K562 (cell line): ENCODE measurements around the gene PCDH9. TPM values are rescaled to one million over a fixed set of nuclear protein-coding genes. Genes with fewer than 3 reads are reported as not detected.

ENCODE experiments used
- ATAC-seq: fragments of 200-7000 bp; cut with Tn5 transposase; 3 replicates; pipeline ENCODE4 v1.9.1; 2020; ENCODE audit warnings: moderate library complexity
- BruUV-seq: library from RNA; stranded (reverse); fragments of 400-500 nt; replicated peaks from 2 replicates; lab custom pipeline; 2021; lab: Mats Ljungman, UMichigan
- CTCF ChIA-PET: fragments of 300-600 bp; formaldehyde crosslinking; extraction: SDS; loops from one replicate; lab custom pipeline; 2021; ENCODE audit warnings: low intra/inter-chr PET ratio; lab: Yijun Ruan, JAX
- POLR2A ChIA-PET: fragments of 300-600, 350-650 bp; sonication (Branson Sonifier 250); formaldehyde crosslinking; extraction: SDS; loops from one replicate; lab custom pipeline; 2021; ENCODE audit warnings: antibody characterized with exemption, inconsistent platforms; lab: Yijun Ruan, JAX
- DNase-seq, 4 experiments: peaks; one replicate each; pipeline versions ENCODE4 v3.0.0 to v3.0.0-alpha.2; 2011 to 2018; ENCODE audit warnings: low spot score in 3 of 4, mixed read lengths in 3 of 4; ENCODE audit errors: extremely low read depth in 1 of 4
- FAIRE-seq: peaks from 2 replicates; lab custom pipeline; 2011; peaks lifted over from hg19 to GRCh38; lab: Jason Lieb, UNC
- H2AFZ ChIP-seq: 2 replicates; pipeline ENCODE4 v1.6.0; 2011; ENCODE audit warnings: low read depth, low read length, control low read depth, inconsistent platforms
- H3K27ac ChIP-seq: fragments of 200-600 bp; 3 replicates; pipeline ENCODE4 v1.8.0; 2011; ENCODE audit warnings: low read depth, mild to moderate bottlenecking, control low read depth, inconsistent platforms, low read length, moderate library complexity, mixed read lengths; ENCODE audit errors: extremely low read depth
- H3K27me3 ChIP-seq, 2 experiments: fragments of 300-600 bp in 1 of 2; 2 replicates in 1 of 2; 3 replicates in 1 of 2; pipeline versions ENCODE4 v1.6.0 to v1.8.0; 2011; ENCODE audit warnings: inconsistent platforms in 2 of 2, low read length in 2 of 2, mild to moderate bottlenecking in 1 of 2, mixed read lengths in 1 of 2, moderate library complexity in 1 of 2; ENCODE audit not compliant: control insufficient read depth in 2 of 2, insufficient read depth in 2 of 2
- H3K36me3 ChIP-seq: fragments of 300-600 bp; 3 replicates; pipeline ENCODE4 v1.8.0; 2011; ENCODE audit warnings: mild to moderate bottlenecking, low read length, inconsistent platforms; ENCODE audit not compliant: control insufficient read depth, insufficient read depth
- H3K4me1 ChIP-seq, 2 experiments: fragments of 200-600 bp in 1 of 2; replicated peaks in 1 of 2; 2 replicates in 1 of 2; 3 replicates in 1 of 2; pipeline versions ENCODE4 v1.5.1 to v1.8.0; 2011; ENCODE audit warnings: inconsistent platforms in 2 of 2, low read length in 2 of 2, mild to moderate bottlenecking in 1 of 2, mixed read lengths in 1 of 2, moderate library complexity in 1 of 2; ENCODE audit not compliant: control insufficient read depth in 2 of 2, insufficient read depth in 2 of 2
- H3K4me2 ChIP-seq: 2 replicates; pipeline ENCODE4 v1.6.1; 2011; ENCODE audit warnings: low read length, control low read depth, inconsistent platforms, mixed read lengths; ENCODE audit not compliant: insufficient read depth
- H3K4me3 ChIP-seq: fragments of 200-600 bp; sonication (generic), shearing (Covaris generic); 2 replicates; pipeline ENCODE4 v1.5.1; 2016; ENCODE audit warnings: control low read depth, inconsistent platforms
- H3K79me2 ChIP-seq: fragments of 200-600 bp; 3 replicates; pipeline ENCODE4 v1.8.0; 2011; ENCODE audit warnings: low read length, inconsistent platforms; ENCODE audit not compliant: control insufficient read depth, insufficient read depth
- H3K9ac ChIP-seq, 2 experiments: 2 replicates each; pipeline versions ENCODE4 v1.6.0 to v1.6.1; 2011; ENCODE audit warnings: low read depth in 2 of 2, low read length in 2 of 2, control low read depth in 1 of 2, inconsistent platforms in 1 of 2, mild to moderate bottlenecking in 1 of 2, mixed read lengths in 1 of 2; ENCODE audit not compliant: insufficient read depth in 1 of 2
- H3K9me1 ChIP-seq: one replicate; pipeline ENCODE4 v1.6.0; 2011; ENCODE audit warnings: inconsistent platforms, mild to moderate bottlenecking, low read length, moderate library complexity; ENCODE audit not compliant: control insufficient read depth, insufficient read depth
- H3K9me3 ChIP-seq: replicated peaks from 2 replicates; pipeline ENCODE4 v1.5.1; 2011; ENCODE audit warnings: low read depth, low read length, inconsistent platforms; ENCODE audit not compliant: control insufficient read depth, insufficient read depth
- H4K20me1 ChIP-seq: replicated peaks from 2 replicates; pipeline ENCODE4 v1.6.1; 2011; ENCODE audit warnings: low read length, inconsistent platforms, mixed read lengths; ENCODE audit not compliant: control insufficient read depth, insufficient read depth
- MEF2A ChIP-seq: IDR thresholded peaks from 2 replicates; pipeline ENCODE4 v1.6.1; 2011; ENCODE audit warnings: low read depth, mild to moderate bottlenecking, low read length, moderate library complexity; ENCODE audit not compliant: control insufficient read depth
- RBBP5 ChIP-seq: fragments of 200-600 bp; sonication (generic); IDR thresholded peaks from 2 replicates; pipeline ENCODE4 v1.6.1; 2012; ENCODE audit warnings: borderline replicate concordance, mild to moderate bottlenecking, low read length, control low read depth, inconsistent platforms; ENCODE audit not compliant: insufficient read depth, poor library complexity, severe bottlenecking
- SMAD4 ChIP-seq: fragments of 250-450 bp; sonication (Bioruptor Pico); conservative IDR thresholded peaks from 2 replicates; pipeline ENCODE4 v1.8.0; 2021; ENCODE audit warnings: inconsistent platforms, mild to moderate bottlenecking, moderate library complexity
- SREBF2 ChIP-seq: sonication (generic); formaldehyde crosslinking; IDR thresholded peaks from 2 replicates; pipeline ENCODE4 v1.4.0; 2020; ENCODE audit warnings: mild to moderate bottlenecking, missing genetic modification reagents
- SRSF3 ChIP-seq: fragments of 200-400 bp; formaldehyde crosslinking; IDR thresholded peaks from 2 replicates; pipeline ENCODE4 v1.6.1; 2016; ENCODE audit warnings: mild to moderate bottlenecking, low read length, moderate library complexity; ENCODE audit not compliant: insufficient read depth
- WGBS: fragments of 100-300 bp; shearing (Covaris generic); methylation state at CpG from one replicate; pipeline ENCODE4 v1.1.6; 2016; ENCODE audit warnings: low coverage, mixed read lengths; ENCODE audit not compliant: insufficient coverage; ENCODE audit errors: missing lambda C conversion rate; 5-methylcytosine and 5-hydroxymethylcytosine counted together
- in situ Hi-C: fragments of 300-500 bp; cut with MboI; formaldehyde crosslinking; loops from 4 replicates; pipeline ENCODE4 v1.15.0; 2018; ENCODE audit warnings: inconsistent platforms, mixed read lengths
- intact Hi-C: fragments of 100-400 bp; cut with micrococcal nuclease; formaldehyde crosslinking; loops from 2 replicates; pipeline ENCODE4 v1.14.2; 2022
- polyA plus RNA-seq, 8 experiments: library from polyadenylated mRNA; depleted of rRNA in 4 of 8; stranded (reverse) in 5 of 8; unstranded in 3 of 8; fragments of >200 nt; fragmentation: Nextera tagmentation in 2 of 8; fragmentation: Illumina TruSeq in 1 of 8; extraction: Ambion mirVana in 2 of 8; extraction: Trizol in 1 of 8; gene quantifications; 2 replicates each; pipeline versions ENCODE4 v1.2.1 to v1.2.3, GENCODE V29; 2011 to 2014; ENCODE audit warnings: inconsistent platforms in 1 of 8, missing spikeins in 1 of 8
- total RNA-seq, 7 experiments: library from RNA; depleted of rRNA in 6 of 7; stranded (reverse); fragments of >200 nt in 6 of 7; fragmentation: Illumina TruSeq in 2 of 7; extraction: Trizol in 2 of 7; gene quantifications; 2 replicates each; pipeline versions ENCODE4 v1.2.1 to v1.2.3, GENCODE V29; 2011 to 2021; ENCODE audit warnings: low replicate concordance in 1 of 7
- TF ChIP-seq, protein P1 (sequence below): sonication (generic); formaldehyde crosslinking; IDR thresholded peaks from 2 replicates; pipeline ENCODE4 v1.8.0; 2022; ENCODE audit warnings: mild to moderate bottlenecking, missing genetic modification reagents

The PCDH9 gene
- total and polyA plus RNA-seq, 9 of the 15 experiments (the other 6 are each of a cell fraction or from before 2014, with no cell fraction given): 1.1 to 6.7 (median 4.9) TPM

DNA sequence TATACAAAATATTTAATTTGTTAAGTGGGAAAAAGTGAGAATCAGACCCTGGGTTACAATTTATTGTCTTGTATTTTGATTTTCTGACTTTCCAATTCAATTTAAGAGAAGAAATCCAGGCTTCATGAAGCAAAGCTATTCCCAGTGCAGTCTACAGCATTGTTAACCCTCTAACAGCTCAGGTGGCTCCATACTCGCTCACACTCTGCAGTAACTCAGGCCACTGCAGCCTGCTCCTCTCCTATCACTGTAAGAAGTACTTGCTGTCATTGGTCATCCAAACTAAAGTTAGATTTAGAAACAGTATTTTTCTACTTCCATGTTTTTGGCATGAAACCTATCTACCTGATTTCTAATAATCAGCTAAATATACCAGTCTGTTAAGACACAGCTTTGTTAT, 830.3 kb downstream of the PCDH9 start:
- CTCF ChIA-PET: no interaction called here
- Histone ChIP-seq H3K9me3 (no peaks in the 10 kb centered on the region), H3K27ac (no peak overlapping the region), H3K4me3 (no peak overlapping the region), H2AFZ (no peak overlapping the region), H4K20me1 (no peaks in the 10 kb centered on the region), H3K36me3 (no peaks in the 10 kb centered on the region), H3K4me2 (no peak overlapping the region), H3K27me3 (no peaks in the 10 kb centered on the region), H3K9ac (no peak overlapping the region), H3K9me1 (no peaks in the 10 kb centered on the region), H3K4me1 (no peaks in the 10 kb centered on the region), H3K79me2 (no peaks in the 10 kb centered on the region)
- WGBS: 50% methylated on average over 1 of the region's 1 CpG
- FAIRE-seq (no peak), DNase-seq (no peak), ATAC-seq (no peak)
- no peak for TF ChIP-seq SREBF2 (CRISPR knock-in tag)
- no peak for TF ChIP-seq RBBP5
- TF ChIP-seq, protein P1, sequence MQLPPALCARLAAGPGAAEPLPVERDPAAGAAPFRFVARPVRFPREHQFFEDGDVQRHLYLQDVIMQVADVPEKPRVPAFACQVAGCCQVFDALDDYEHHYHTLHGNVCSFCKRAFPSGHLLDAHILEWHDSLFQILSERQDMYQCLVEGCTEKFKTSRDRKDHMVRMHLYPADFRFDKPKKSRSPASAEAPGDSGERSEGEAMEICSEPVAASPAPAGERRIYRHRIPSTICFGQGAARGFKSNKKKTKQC (CRISPR knock-in tag): no peak
- in situ Hi-C loops (no loop called here), intact Hi-C loops (no loop called here)
- POLR2A ChIA-PET: no interaction called here
- BruUV-seq: no TSS peak

DNA sequence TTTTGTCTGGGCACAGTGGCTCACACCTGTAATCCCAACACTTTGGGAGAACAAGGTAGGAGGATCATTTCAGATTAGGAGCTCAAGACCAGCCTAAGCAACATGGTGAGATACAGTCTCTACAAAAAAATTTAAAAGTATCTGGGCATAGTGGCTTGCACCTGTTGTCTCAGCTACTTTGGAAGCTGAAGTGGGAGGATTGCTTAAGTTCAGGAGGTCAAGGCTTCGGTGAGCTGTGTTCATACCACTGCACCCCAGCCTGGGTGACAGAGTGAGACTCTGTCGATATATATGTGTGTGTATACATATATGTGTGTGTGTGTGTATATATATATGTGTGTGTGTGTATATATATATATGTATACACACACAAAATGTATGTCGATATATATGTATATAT, 833.0 kb downstream of the PCDH9 start:
- Histone ChIP-seq H3K9me3 (no peaks in the 10 kb centered on the region), H3K9ac (no peak overlapping the region), H3K27me3 (no peaks in the 10 kb centered on the region), H3K4me3 (no peak overlapping the region), H3K36me3 (no peaks in the 10 kb centered on the region), H3K4me2 (no peak overlapping the region), H3K27ac (no peak overlapping the region), H3K79me2 (no peaks in the 10 kb centered on the region), H2AFZ (no peak overlapping the region), H3K4me1 (no peaks in the 10 kb centered on the region), H4K20me1 (no peaks in the 10 kb centered on the region), H3K9me1 (no peaks in the 10 kb centered on the region)
- TF ChIP-seq MEF2A (no peak), SRSF3 (no peak), SMAD4 (no peak)
- CTCF ChIA-PET: no interaction called here
- DNase-seq: no peak
- POLR2A ChIA-PET: no interaction called here
- FAIRE-seq: no peak
- no TSS peak for BruUV-seq
- no peak for ATAC-seq
- intact Hi-C loops (no loop called here), in situ Hi-C loops (no loop called here)
- WGBS: 3% methylated on average over 2 of the region's 3 CpGs
